ENCODE results near the gene PLAC8L1.

PLAC8L1 gene

GRCh38 chr5:146070746-146071145 is 34.6 kb downstream of the PLAC8L1 start:
- Histone ChIP-seq H3F3A (ENCODE audit: control insufficient read depth, insufficient read depth) (no peaks in the 10 kb centered on the region), H4K20me1 (ENCODE audit: control insufficient read depth, insufficient read depth, low read depth, low read length) (no peaks in the 10 kb centered on the region), H3K4me1 (ENCODE audit: control insufficient read depth, low read length) (no peaks in the 10 kb centered on the region), H3K4me2 (ENCODE audit: low read length) (no peak overlapping the region), H3K27ac (ENCODE audit: low read depth, low read length) (no peak overlapping the region), H3K79me2 (ENCODE audit: control insufficient read depth, low read length) (no peaks in the 10 kb centered on the region), H3K27me3 (ENCODE audit: control insufficient read depth, low read length) (0 out of 2 replicates have a peak, but pooled peaks cover 4% of the 10 kb centered on the region), H3K4me3 (ENCODE audit: low read length) (no peak overlapping the region), H3K9me3 (ENCODE audit: control insufficient read depth, insufficient read depth, low read length) (no peaks in the 10 kb centered on the region), H3K9me2 (replicated peaks; ENCODE audit: control insufficient read depth, low read length) (no peaks in the 10 kb centered on the region), H3K36me3 (ENCODE audit: control insufficient read depth, low read length) (no peaks in the 10 kb centered on the region)
- TF ChIP-seq CTCF (IDR thresholded peaks at IDR 0.05; ENCODE audit: low read depth, low read length, poor library complexity, severe bottlenecking) = no peak
- no peak for TF ChIP-seq EZH2phosphoT487 (IDR thresholded peaks at IDR 0.05; ENCODE audit: borderline replicate concordance, low read length)

GRCh38 chr5:146069780-146070099 is 35.6 kb downstream of the PLAC8L1 start:
- 0 out of 2 replicates have a peak, but pooled peaks cover 4% of the 10 kb centered on the region for H3K27me3 ChIP-seq (ENCODE audit: control insufficient read depth, low read length)
- no peak for TF ChIP-seq EZH2phosphoT487 (IDR thresholded peaks at IDR 0.05; ENCODE audit: borderline replicate concordance, low read length)
- TF ChIP-seq CTCF (IDR thresholded peaks at IDR 0.05; ENCODE audit: low read depth, low read length, poor library complexity, severe bottlenecking) = no peak
- no peaks in the 10 kb centered on the region for H3K79me2 ChIP-seq (ENCODE audit: control insufficient read depth, low read length)
- H3F3A ChIP-seq (ENCODE audit: control insufficient read depth, insufficient read depth) = no peaks in the 10 kb centered on the region
- H3K9me2 ChIP-seq (replicated peaks; ENCODE audit: control insufficient read depth, low read length) = no peaks in the 10 kb centered on the region
- no peak overlapping the region for H3K27ac ChIP-seq (ENCODE audit: low read depth, low read length)
- no peak overlapping the region for H3K4me2 ChIP-seq (ENCODE audit: low read length)
- no peaks in the 10 kb centered on the region for H3K36me3 ChIP-seq (ENCODE audit: control insufficient read depth, low read length)
- H3K4me3 ChIP-seq (ENCODE audit: low read length) = no peak overlapping the region
- H4K20me1 ChIP-seq (ENCODE audit: control insufficient read depth, insufficient read depth, low read depth, low read length) = no peaks in the 10 kb centered on the region
- no peaks in the 10 kb centered on the region for H3K9me3 ChIP-seq (ENCODE audit: control insufficient read depth, insufficient read depth, low read length)
- H3K4me1 ChIP-seq (ENCODE audit: control insufficient read depth, low read length) = no peaks in the 10 kb centered on the region

- Histone ChIP-seq H3K79me2 (ENCODE audit: control insufficient read depth, low read length) (no peaks in the 10 kb centered on the region), H3K9me3 (ENCODE audit: control insufficient read depth, insufficient read depth, low read length) (no peaks in the 10 kb centered on the region), H3K4me2 (ENCODE audit: low read length) (no peak overlapping the region), H3K4me1 (ENCODE audit: control insufficient read depth, low read length) (no peaks in the 10 kb centered on the region), H3K36me3 (ENCODE audit: control insufficient read depth, low read length) (no peaks in the 10 kb centered on the region), H3K27ac (ENCODE audit: low read depth, low read length) (no peak overlapping the region), H4K20me1 (ENCODE audit: control insufficient read depth, insufficient read depth, low read depth, low read length) (no peaks in the 10 kb centered on the region), H3F3A (ENCODE audit: control insufficient read depth, insufficient read depth) (no peaks in the 10 kb centered on the region), H3K4me3 (ENCODE audit: low read length) (no peak overlapping the region), H3K27me3 (ENCODE audit: control insufficient read depth, low read length) (0 out of 2 replicates have a peak, but pooled peaks cover 4% of the 10 kb centered on the region), H3K9me2 (replicated peaks; ENCODE audit: control insufficient read depth, low read length) (no peaks in the 10 kb centered on the region)
- no peak for TF ChIP-seq EZH2phosphoT487 (IDR thresholded peaks at IDR 0.05; ENCODE audit: borderline replicate concordance, low read length)
- TF ChIP-seq CTCF (IDR thresholded peaks at IDR 0.05; ENCODE audit: low read depth, low read length, poor library complexity, severe bottlenecking) = no peak
Observed at GRCh38 chr5:146068977-146069779, 36.2 kb downstream of the PLAC8L1 start.

All from DOHH2 (cell line).